GM18507 (cell line): ENCODE results near the gene SVOP.
"Not testable (repeated sequence)": the region's sequence is repeated elsewhere in the genome, so short reads cannot be mapped to it uniquely, and the experiment has no call there.

ENCODE experiments used
- DNase-seq: peaks from one replicate; pipeline ENCODE4 v3.0.0; 2011; ENCODE audit warnings: low read depth; ENCODE audit not compliant: insufficient read length; ENCODE audit errors: extremely low spot score
- FAIRE-seq: peaks from 2 replicates; lab custom pipeline; 2011; peaks lifted over from hg19 to GRCh38; lab: Jason Lieb, UNC

SVOP gene

GRCh38 chr12:108907839-108908351 lies 113.0 kb downstream of the SVOP start:
- FAIRE-seq (no peak), DNase-seq (no peak)

- FAIRE-seq (no peak), DNase-seq (no peak)
Measured at GRCh38 chr12:108906971-108907370, 113.9 kb downstream of the SVOP start.

GRCh38 chr12:108905725-108906124 lies 115.1 kb downstream of the SVOP start:
- DNase-seq (no peak), FAIRE-seq (no peak)

GRCh38 chr12:108899145-108899544 lies 121.7 kb downstream of the SVOP start:
- DNase-seq = no peak
- no peak for FAIRE-seq

GRCh38 chr12:108896817-108897216 lies 124.1 kb downstream of the SVOP start:
- DNase-seq (no peak), FAIRE-seq (no peak)

- DNase-seq (no peak), FAIRE-seq (no peak)
Measured at GRCh38 chr12:108896336-108896735, 124.5 kb downstream of the SVOP start.

- no peak for DNase-seq
- no peak for FAIRE-seq
Measured at GRCh38 chr12:108895220-108895802, 125.6 kb downstream of the SVOP start.

GRCh38 chr12:108890208-108890607 lies 130.7 kb downstream of the SVOP start:
- DNase-seq (no peak), FAIRE-seq (no peak)

GRCh38 chr12:108888031-108888430 lies 132.8 kb downstream of the SVOP start:
- FAIRE-seq = no peak

GRCh38 chr12:108886873-108887629 lies 133.8 kb downstream of the SVOP start:
- no peak for FAIRE-seq
- DNase-seq = no peak

More at GRCh38 chr12:108888031-108888430, 132.8 kb downstream of the SVOP start:
- DNase-seq = no peak

GRCh38 chr12:108884116-108885012 lies 136.5 kb downstream of the SVOP start:
- peak; percentile 84 for FAIRE-seq
- DNase-seq = peak; percentile 36

- no peak for DNase-seq
- no peak for FAIRE-seq
Measured at GRCh38 chr12:108881953-108882352, 138.9 kb downstream of the SVOP start.

GRCh38 chr12:108879615-108880254 lies 141.1 kb downstream of the SVOP start, which contains the start of gene DAO:
DAO (plus strand) TSS chr12:108880092; CDS start chr12:108885007, 4,915 bp downstream.
- no peak for FAIRE-seq
- DNase-seq = no peak

- DNase-seq (no peak), FAIRE-seq (no peak)
Measured at GRCh38 chr12:108876550-108876949, 144.3 kb downstream of the SVOP start.

- FAIRE-seq (no peak), DNase-seq (no peak)
Measured at GRCh38 chr12:108875682-108876361, 145.0 kb downstream of the SVOP start.

- DNase-seq (no peak), FAIRE-seq (peak; percentile 9)
Measured at GRCh38 chr12:108875280-108875679, 145.6 kb downstream of the SVOP start.

- DNase-seq (no peak), FAIRE-seq (no peak)
Measured at GRCh38 chr12:108868781-108869180, 152.1 kb downstream of the SVOP start.

- not testable (repeated sequence) for FAIRE-seq, DNase-seq
Measured at GRCh38 chr12:108866083-108866482, 154.8 kb downstream of the SVOP start.

- FAIRE-seq (no peak), DNase-seq (no peak)
Measured at GRCh38 chr12:108865169-108865568, 155.7 kb downstream of the SVOP start.
